Tibial nerve (tissue), 4 donors: ENCODE measurements around the gene ATMIN. TPM values are rescaled to one million over a fixed set of nuclear protein-coding genes. Genes with fewer than 3 reads are reported as not detected.

Experiments
- DNase-seq, 2 donors: peaks; one replicate each; pipeline ENCODE4 v3.0.0-alpha.2; 2019; ENCODE audit warnings: low spot score in 2 of 2
- H3K27ac ChIP-seq, 4 donors: fragments of 200-600 bp; sonication (generic) in 3 of 4; one replicate each; pipeline ENCODE4 v1.5.1; 2017 to 2019; ENCODE audit warnings: mild to moderate bottlenecking in 1 of 4
- H3K27me3 ChIP-seq, 2 donors: fragments of 200-600 bp; sonication (generic) in 1 of 2; one replicate each; pipeline versions ENCODE4 v1.5.1 to v1.6.0; 2017 to 2019
- H3K36me3 ChIP-seq, 3 donors: fragments of 200-600 bp; sonication (generic); one replicate each; pipeline ENCODE4 v1.5.1; 2018 to 2019
- H3K4me1 ChIP-seq, 4 donors: fragments of 200-600 bp; sonication (generic) in 3 of 4; one replicate each; pipeline ENCODE4 v1.5.1; 2017 to 2019
- H3K4me3 ChIP-seq, 4 donors: fragments of 200-600 bp; sonication (generic) in 3 of 4; one replicate each; pipeline ENCODE4 v1.5.1; 2017 to 2019; ENCODE audit warnings: mild to moderate bottlenecking in 1 of 4, moderate library complexity in 1 of 4
- H3K9me3 ChIP-seq, 4 donors: fragments of 200-600 bp; sonication (generic) in 3 of 4; one replicate each; pipeline ENCODE4 v1.5.1; 2017 to 2019
- CTCF ChIP-seq, 5 experiments: fragments of 200-600 bp in 3 of 5; fragments of 450-650 bp in 2 of 5; sonication (generic) in 3 of 5; IDR thresholded peaks; one replicate each; pipeline ENCODE4 v1.5.1; 2016 to 2019; ENCODE audit warnings: antibody characterized with exemption in 5 of 5, mild to moderate bottlenecking in 3 of 5, moderate library complexity in 2 of 5
- EP300 ChIP-seq, 2 donors: sonication (generic); formaldehyde crosslinking; IDR thresholded peaks; one replicate each; pipeline ENCODE4 v1.6.1; 2017; ENCODE audit warnings: antibody characterized with exemption in 2 of 2, mild to moderate bottlenecking in 1 of 2
- POLR2A ChIP-seq, 2 donors: fragments of 450-650 bp; IDR thresholded peaks; one replicate each; pipeline ENCODE4 v1.6.1; 2017; ENCODE audit warnings: antibody characterized with exemption in 2 of 2, mild to moderate bottlenecking in 2 of 2, moderate library complexity in 2 of 2
- WGBS, 2 donors: methylation state at CpG; one replicate each; pipeline ENCODE4 v1.1.5; 2018; 5-methylcytosine and 5-hydroxymethylcytosine counted together
- small RNA-seq: library from RNA; depleted of rRNA; stranded (forward); fragments of <200 nt; gene quantifications from one replicate; pipeline ENCODE3, GENCODE V24; 2016
- total RNA-seq, 4 donors: library from RNA; depleted of rRNA; stranded (reverse); fragments of >200 nt; gene quantifications; one replicate each; pipeline ENCODE4 v1.1.0, GENCODE V29; 2016

ATMIN gene
- total RNA-seq, 4 donors from 2014 or later, result 16.2 to 31.2 (median 24.4) TPM

GRCh38 chr16:81095653-81095952, 60.0 kb downstream of the ATMIN start:
- peaks cover 0 to 1% (median 0%) of the 10 kb centered on the region in 3 donors for H3K36me3 ChIP-seq
- no peaks in the 10 kb centered on the region for H3K27me3 ChIP-seq
- WGBS, 2 donors, result 1% methylated on average over 22 of the region's 22 CpGs

GRCh38 chr16:81095953-81096714, 60.5 kb downstream of the ATMIN start, which contains the start of gene GCSH:
GCSH (minus strand) TSS chr16:81096395; CDS start chr16:81096278, 117 bp downstream.
- H3K9me3 ChIP-seq, result no peaks in the 10 kb centered on the region
- DNase-seq, result peak; percentile 96 to 98
- H3K27ac ChIP-seq, result peak within 1 kb of the TSS; percentile 72 to 89 (median 82)
- H3K4me3 ChIP-seq, result peak within 1 kb of the TSS; percentile 60 to 86 (median 75)
- TF ChIP-seq POLR2A (IDR thresholded peaks at IDR 0.05) (peak in 1 of 2 donors; percentile 49), CTCF (IDR thresholded peaks at IDR 0.05) (peak in 1 of 5 experiments; percentile 16), EP300 (IDR thresholded peaks at IDR 0.05) (peak; percentile 56 to 59)
- WGBS, 2 donors, result 0 to 1% methylated on average over 31 to 51 of the region's 83 CpGs
- H3K27me3 ChIP-seq, result no peaks in the 10 kb centered on the region
- peaks cover 0 to 9% (median 5%) of the 10 kb centered on the region in 4 donors for H3K4me1 ChIP-seq
- no peaks in the 10 kb centered on the region for H3K36me3 ChIP-seq

More at GRCh38 chr16:81095653-81095952, 60.0 kb downstream of the ATMIN start:
- H3K9me3 ChIP-seq, result no peaks in the 10 kb centered on the region
- TF ChIP-seq CTCF (IDR thresholded peaks at IDR 0.05) (no peak), EP300 (IDR thresholded peaks at IDR 0.05) (no peak), POLR2A (IDR thresholded peaks at IDR 0.05) (no peak)
- H3K27ac ChIP-seq, result peak overlapping the region; percentile 72 to 89 (median 82)
- H3K4me3 ChIP-seq, result peak overlapping the region; percentile 60 to 86 (median 75)
- DNase-seq, result no peak
- peaks cover 0 to 9% (median 5%) of the 10 kb centered on the region in 4 donors for H3K4me1 ChIP-seq

- Histone ChIP-seq H3K4me3 (peak overlapping the region; percentile 8 to 86 (median 71)), H3K36me3 (no peaks in the 10 kb centered on the region), H3K4me1 (peaks cover 0 to 9% (median 5%) of the 10 kb centered on the region in 4 donors), H3K9me3 (no peaks in the 10 kb centered on the region), H3K27me3 (no peaks in the 10 kb centered on the region), H3K27ac (peak overlapping the region; percentile 52 to 89 (median 66))
- no peak for TF ChIP-seq CTCF (IDR thresholded peaks at IDR 0.05)
- no peak for TF ChIP-seq POLR2A (IDR thresholded peaks at IDR 0.05)
- no peak for TF ChIP-seq EP300 (IDR thresholded peaks at IDR 0.05)
- WGBS, 2 donors, result 35 to 53% methylated on average over 8 of the region's 8 CpGs
- no peak for DNase-seq
Observed at GRCh38 chr16:81096715-81097208, 61.1 kb downstream of the ATMIN start.

Small RNA genes lying within 50 kb of the gene (small RNA-seq; reads per million reads assigned to genes)
- not detected for gene AC092718.3

Other genes starting within 250 kb of the ATMIN start
- 1 to 10 TPM; 2.2 to 5.7 (median 3.2) TPM for gene CDYL2, start 231.2 kb upstream of the ATMIN start, total RNA-seq
- gene CMC2, start 29.0 kb upstream of the ATMIN start, total RNA-seq, result 10 to 100 TPM; 20.0 to 38.7 (median 35.2) TPM
- 1 to 10 TPM; 1.8 to 8.1 (median 4.2) TPM for gene CENPN, start 28.6 kb upstream of the ATMIN start, total RNA-seq
- 1 to 10 TPM in 1 of 4 donors, under 1 TPM in 1, not detected in 2; 0.78 to 3.3 TPM for gene C16orf46, start 41.4 kb downstream of the ATMIN start, total RNA-seq
- 10 to 100 TPM; 26.7 to 45.9 (median 29.7) TPM for gene GCSH, start 60.6 kb downstream of the ATMIN start, total RNA-seq
- gene BCO1, start 202.8 kb downstream of the ATMIN start, total RNA-seq, result not detected